ENCODE results near the gene FLOT1. TPM values are rescaled to one million over a fixed set of nuclear protein-coding genes. Genes with fewer than 3 reads are reported as not detected.
A peak's percentile ranks its signal among the peaks of the same experiment; 100 is the strongest.

The FLOT1 gene
- total RNA-seq, 1 experiment from 2014 or later = 110 TPM

GRCh38 chr6:30681766-30682142 lies 60.7 kb downstream of the FLOT1 start:
- no peak overlapping the region for H3K4me3 Mint-ChIP-seq
- H3K36me3 Mint-ChIP-seq = peaks cover 10% of the 10 kb centered on the region
- CTCF ChIA-PET = interaction anchor here (1.2 to 9.7 kb wide), 4 partner anchors 9 to 228 kb away, joined by 3 to 131 read pairs (median 10); partner anchors contain the start of gene DHX16
- no peaks in the 10 kb centered on the region for H3K9me3 Mint-ChIP-seq
- H3K27ac Mint-ChIP-seq = peak overlapping the region; percentile 49; the same call in 1 of the 2 replicates
- TF ChIP-seq PRDM15 (CRISPR knock-in tag; IDR thresholded peaks at IDR 0.05) (no peak), ZNF232 (CRISPR knock-in tag; IDR thresholded peaks at IDR 0.05) (no peak)
- H3K27me3 Mint-ChIP-seq (ENCODE audit: low read depth) = no peaks in the 10 kb centered on the region
- no peak for ATAC-seq
- DNase-seq (ENCODE audit: low spot score) = no peak
- H3K4me1 Mint-ChIP-seq = peaks cover 58% of the 10 kb centered on the region
- POLR2A ChIA-PET = interaction anchor here (1.6 kb wide), 1 partner anchor 36 kb away, joined by 4 read pairs; the partner anchor contains the start of gene MDC1

GRCh38 chr6:30679765-30680535 lies 62.5 kb downstream of the FLOT1 start:
- ChIA-PET POLR2A (interaction anchor here (0.6 to 2.3 kb wide), 5 partner anchors 11 to 611 kb away, joined by 3 to 10 read pairs (median 6); partner anchors contain the start of genes MDC1 and NRM), CTCF (interaction anchor here (0.7 to 9.7 kb wide), 24 partner anchors 8 to 407 kb away, joined by 3 to 131 read pairs (median 5); partner anchors contain the start of genes C6orf136, GTF2H4, MDC1 and NRM)
- no peaks in the 10 kb centered on the region for H3K9me3 Mint-ChIP-seq
- H3K36me3 Mint-ChIP-seq = peaks cover 19% of the 10 kb centered on the region
- ATAC-seq (no peak), DNase-seq (ENCODE audit: low spot score) (no peak)
- H3K27me3 Mint-ChIP-seq (ENCODE audit: low read depth) = no peaks in the 10 kb centered on the region
- TF ChIP-seq FOXK1 (CRISPR knock-in tag; IDR thresholded peaks at IDR 0.05) (no peak), CREB1 (CRISPR knock-in tag; IDR thresholded peaks at IDR 0.05) (no peak), ZNF423 (CRISPR knock-in tag; IDR thresholded peaks at IDR 0.05) (no peak), NR2C2 (CRISPR knock-in tag; IDR thresholded peaks at IDR 0.05) (no peak)
- peak overlapping the region; percentile 37 for H3K27ac Mint-ChIP-seq
- H3K4me3 Mint-ChIP-seq = peak overlapping the region; percentile 61; the same call in 1 of the 2 replicates
- peaks cover 43% of the 10 kb centered on the region for H3K4me1 Mint-ChIP-seq

GRCh38 chr6:30678964-30679726 lies 63.3 kb downstream of the FLOT1 start:
- H3K27me3 Mint-ChIP-seq (ENCODE audit: low read depth) = no peaks in the 10 kb centered on the region
- ChIA-PET POLR2A (interaction anchor here (0.6 to 2.3 kb wide), 7 partner anchors 11 to 398 kb away, joined by 3 to 10 read pairs (median 7); partner anchors contain the start of genes MDC1 and NRM), CTCF (interaction anchor here (0.5 to 9.7 kb wide), 61 partner anchors 9 to 436 kb away, joined by 3 to 131 read pairs (median 4); partner anchors contain the start of genes ABCF1, C6orf136, GTF2H4 and IER3)
- no peak for TF ChIP-seq ZBTB43 (CRISPR knock-in tag; IDR thresholded peaks at IDR 0.05)
- peak; percentile 86 for TF ChIP-seq GTF2I (CRISPR knock-in tag; conservative IDR thresholded peaks at IDR 0.05)
- TF ChIP-seq TEAD1 (CRISPR knock-in tag; IDR thresholded peaks at IDR 0.05) = 0 out of 2 replicates have a peak, but pooled peaks have one; percentile 25
- TF ChIP-seq RORB (CRISPR knock-in tag; IDR thresholded peaks at IDR 0.05) = no peak
- TF ChIP-seq MAX (CRISPR knock-in tag; IDR thresholded peaks at IDR 0.05) = 0 out of 2 replicates have a peak, but pooled peaks have one; percentile 20
- no peak for TF ChIP-seq CDX4 (CRISPR knock-in tag; IDR thresholded peaks at IDR 0.05; ENCODE audit: borderline replicate concordance)
- peak; percentile 49; the same call in 1 of the 2 replicates for TF ChIP-seq GABPB1 (CRISPR knock-in tag; IDR thresholded peaks at IDR 0.05)
- TF ChIP-seq FOXJ3 (CRISPR knock-in tag; IDR thresholded peaks at IDR 0.05; ENCODE audit: borderline replicate concordance) = no peak
- TF ChIP-seq CTCF (IDR thresholded peaks at IDR 0.05) = peak; percentile 93
- no peak for TF ChIP-seq OVOL2 (CRISPR knock-in tag; IDR thresholded peaks at IDR 0.05; ENCODE audit: borderline replicate concordance)
- no peak overlapping the region for H3K27ac Mint-ChIP-seq
- peak overlapping the region; percentile 61 for H3K4me3 Mint-ChIP-seq
- H3K36me3 Mint-ChIP-seq = peaks cover 19% of the 10 kb centered on the region
- peaks cover 38% of the 10 kb centered on the region for H3K4me1 Mint-ChIP-seq
- no peaks in the 10 kb centered on the region for H3K9me3 Mint-ChIP-seq
- ATAC-seq (peak; percentile 83), DNase-seq (ENCODE audit: low spot score) (peak; percentile 94)

Measured in WTC11 (cell line).